HG02623 (cell line): Measurements from ENCODE around the gene BAG5.

Source experiments
- ATAC-seq: cut with Tn5 transposase; IDR thresholded peaks from one replicate; pipeline ENCODE4 v1.9.1; 2021; ENCODE audit warnings: moderate library complexity; ENCODE audit not compliant: unreplicated experiment

Gene BAG5

GRCh38 chr14:103535891-103536565 is 26.4 kb downstream of the BAG5 start:
- no peak for ATAC-seq

GRCh38 chr14:103535081-103535890 is 27.2 kb downstream of the BAG5 start:
- no peak for ATAC-seq

- ATAC-seq: no peak
These were observed 27.8 kb downstream of the BAG5 start for GRCh38 chr14:103534576-103535061.

GRCh38 chr14:103533999-103534575 is 28.4 kb downstream of the BAG5 start:
- no peak for ATAC-seq

GRCh38 chr14:103533137-103533998 is 29.1 kb downstream of the BAG5 start:
- no peak for ATAC-seq

GRCh38 chr14:103532216-103533136 is 30.0 kb downstream of the BAG5 start:
- no peak for ATAC-seq

- ATAC-seq: no peak
These were observed 30.8 kb downstream of the BAG5 start for GRCh38 chr14:103531421-103532215.

GRCh38 chr14:103530831-103531230 is 31.6 kb downstream of the BAG5 start:
- ATAC-seq: no peak

GRCh38 chr14:103530390-103530789 is 32.1 kb downstream of the BAG5 start:
- ATAC-seq: no peak

GRCh38 chr14:103529383-103530365 is 32.8 kb downstream of the BAG5 start:
- ATAC-seq: no peak

GRCh38 chr14:103528587-103529382 is 33.7 kb downstream of the BAG5 start, which contains the start of gene TRMT61A:
Gene TRMT61A, plus strand, starts transcription at chr14:103529196. Its CDS starts 783 bp downstream, at chr14:103529979.
- no peak for ATAC-seq

GRCh38 chr14:103528146-103528586 is 34.3 kb downstream of the BAG5 start:
- ATAC-seq: no peak

- peak; percentile 55 for ATAC-seq
These were observed 34.9 kb downstream of the BAG5 start for GRCh38 chr14:103527408-103528145.

GRCh38 chr14:103526914-103527248 is 35.6 kb downstream of the BAG5 start:
- no peak for ATAC-seq

GRCh38 chr14:103526247-103526913 is 36.1 kb downstream of the BAG5 start:
- no peak for ATAC-seq
